Ascending aorta (tissue), 2 donors: ENCODE data around the gene GHRL. TPM values are rescaled to one million over a fixed set of nuclear protein-coding genes. Genes with fewer than 3 reads are reported as not detected.

Experiments
- DNase-seq, 2 donors: peaks; one replicate each; pipeline ENCODE4 v3.0.0-alpha.2; 2019; ENCODE audit warnings: low spot score in 2 of 2
- H3K27ac ChIP-seq, 2 donors: fragments of 200-600 bp; sonication (generic); one replicate each; pipeline ENCODE4 v1.5.1; 2016 to 2017; ENCODE audit warnings: mild to moderate bottlenecking in 1 of 2
- H3K27me3 ChIP-seq: fragments of 200-600 bp; sonication (generic); one replicate; pipeline ENCODE4 v1.5.1; 2017
- H3K36me3 ChIP-seq, 2 donors: fragments of 200-600 bp; sonication (generic); one replicate each; pipeline ENCODE4 v1.5.1; 2016
- H3K4me1 ChIP-seq, 2 donors: fragments of 200-600 bp; sonication (generic); one replicate each; pipeline ENCODE4 v1.5.1; 2016 to 2017; ENCODE audit warnings: mild to moderate bottlenecking in 1 of 2
- H3K4me3 ChIP-seq, 2 donors: fragments of 200-600 bp; sonication (generic); one replicate each; pipeline ENCODE4 v1.5.1; 2016 to 2017; ENCODE audit warnings: mild to moderate bottlenecking in 1 of 2
- H3K9me3 ChIP-seq, 2 donors: fragments of 200-600 bp; sonication (generic); one replicate each; pipeline ENCODE4 v1.5.1; 2016
- intact Hi-C: fragments of 100-400 bp; cut with DNase I; formaldehyde crosslinking; loops from one replicate; pipeline ENCODE4 v1.15.1; 2023
- total RNA-seq: library from RNA; depleted of rRNA; stranded (reverse); fragments of >200 nt; gene quantifications from one replicate; pipeline ENCODE4 v1.1.0, GENCODE V29; 2016
- TF ChIP-seq, protein P1 (sequence below), 3 experiments: fragments of 200-600 bp in 2 of 3; fragments of 450-650 bp in 1 of 3; sonication (generic) in 2 of 3; IDR thresholded peaks; one replicate each; pipeline ENCODE4 v1.5.1; 2016 to 2019; ENCODE audit warnings: antibody characterized with exemption in 3 of 3, mild to moderate bottlenecking in 1 of 3, moderate library complexity in 1 of 3

The GHRL gene
- total RNA-seq, 1 donor from 2014 or later, result not detected

DNA sequence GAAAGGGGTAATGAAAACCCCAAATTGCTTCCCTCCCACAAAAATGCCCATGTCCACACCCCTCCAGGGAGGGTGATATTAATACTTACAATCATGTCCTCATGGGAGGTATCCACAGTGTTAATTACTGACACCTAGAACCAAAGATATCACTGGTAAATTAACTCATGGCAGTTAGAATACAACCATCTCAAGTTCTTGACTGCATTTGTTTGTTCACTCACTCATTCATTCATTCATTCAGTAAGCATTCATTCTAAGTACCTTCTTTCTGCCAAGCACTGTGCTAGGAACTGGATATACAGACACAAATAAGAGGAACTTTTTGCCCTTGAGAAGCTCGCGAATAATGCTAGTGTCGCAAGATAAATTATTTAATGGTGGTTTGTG, 25.2 kb upstream of the GHRL start:
- TF ChIP-seq, protein P1, sequence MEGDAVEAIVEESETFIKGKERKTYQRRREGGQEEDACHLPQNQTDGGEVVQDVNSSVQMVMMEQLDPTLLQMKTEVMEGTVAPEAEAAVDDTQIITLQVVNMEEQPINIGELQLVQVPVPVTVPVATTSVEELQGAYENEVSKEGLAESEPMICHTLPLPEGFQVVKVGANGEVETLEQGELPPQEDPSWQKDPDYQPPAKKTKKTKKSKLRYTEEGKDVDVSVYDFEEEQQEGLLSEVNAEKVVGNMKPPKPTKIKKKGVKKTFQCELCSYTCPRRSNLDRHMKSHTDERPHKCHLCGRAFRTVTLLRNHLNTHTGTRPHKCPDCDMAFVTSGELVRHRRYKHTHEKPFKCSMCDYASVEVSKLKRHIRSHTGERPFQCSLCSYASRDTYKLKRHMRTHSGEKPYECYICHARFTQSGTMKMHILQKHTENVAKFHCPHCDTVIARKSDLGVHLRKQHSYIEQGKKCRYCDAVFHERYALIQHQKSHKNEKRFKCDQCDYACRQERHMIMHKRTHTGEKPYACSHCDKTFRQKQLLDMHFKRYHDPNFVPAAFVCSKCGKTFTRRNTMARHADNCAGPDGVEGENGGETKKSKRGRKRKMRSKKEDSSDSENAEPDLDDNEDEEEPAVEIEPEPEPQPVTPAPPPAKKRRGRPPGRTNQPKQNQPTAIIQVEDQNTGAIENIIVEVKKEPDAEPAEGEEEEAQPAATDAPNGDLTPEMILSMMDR (IDR thresholded peaks at IDR 0.05), result no peak
- intact Hi-C loops, result no loop called here
- H3K36me3 ChIP-seq, result peaks cover 42 to 60% of the 10 kb centered on the region in 2 donors
- H3K4me1 ChIP-seq, result peaks cover 8 to 14% of the 10 kb centered on the region in 2 donors
- H3K27me3 ChIP-seq, result no peaks in the 10 kb centered on the region
- no peaks in the 10 kb centered on the region for H3K9me3 ChIP-seq
- no peak for DNase-seq
- no peak overlapping the region for H3K4me3 ChIP-seq
- H3K27ac ChIP-seq, result no peak overlapping the region

DNA sequence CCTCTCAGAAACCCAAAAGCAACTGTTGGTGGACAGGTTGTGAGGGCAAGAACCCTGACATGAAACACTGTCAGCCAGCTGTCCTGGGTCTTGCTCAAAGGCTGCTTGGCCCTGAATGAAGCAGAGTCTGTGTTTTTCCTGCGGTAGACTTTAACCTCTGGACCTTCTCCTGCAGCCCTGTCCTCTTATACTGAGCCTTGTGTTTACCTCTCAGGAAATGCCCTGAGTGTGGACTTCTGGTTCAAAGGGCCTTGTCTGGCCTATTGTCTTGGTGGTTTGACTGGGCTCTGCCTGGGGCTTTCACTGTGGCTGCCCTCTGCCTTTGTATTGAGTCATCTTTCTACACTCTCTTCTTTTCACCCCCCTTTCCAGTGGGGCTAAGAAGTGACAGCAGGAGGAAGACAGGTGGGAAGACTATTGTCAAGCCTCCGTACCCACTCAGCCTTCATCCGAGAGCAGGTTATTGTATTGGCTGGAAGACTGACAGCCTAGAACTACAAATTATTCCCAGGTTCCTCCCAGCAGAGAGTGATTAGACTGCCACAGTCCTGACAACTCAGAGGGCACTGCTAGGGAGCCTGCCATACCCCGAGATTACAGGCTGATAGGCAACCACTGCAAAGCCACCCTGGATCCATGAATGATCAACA, 24.7 kb upstream of the GHRL start:
- H3K27me3 ChIP-seq, result no peaks in the 10 kb centered on the region
- TF ChIP-seq, protein P1 (IDR thresholded peaks at IDR 0.05), result no peak
- peaks cover 8 to 14% of the 10 kb centered on the region in 2 donors for H3K4me1 ChIP-seq
- H3K4me3 ChIP-seq, result no peak overlapping the region
- no peak overlapping the region for H3K27ac ChIP-seq
- no peaks in the 10 kb centered on the region for H3K9me3 ChIP-seq
- no peak for DNase-seq
- intact Hi-C loops, result no loop called here
- peaks cover 46 to 66% of the 10 kb centered on the region in 2 donors for H3K36me3 ChIP-seq

DNA sequence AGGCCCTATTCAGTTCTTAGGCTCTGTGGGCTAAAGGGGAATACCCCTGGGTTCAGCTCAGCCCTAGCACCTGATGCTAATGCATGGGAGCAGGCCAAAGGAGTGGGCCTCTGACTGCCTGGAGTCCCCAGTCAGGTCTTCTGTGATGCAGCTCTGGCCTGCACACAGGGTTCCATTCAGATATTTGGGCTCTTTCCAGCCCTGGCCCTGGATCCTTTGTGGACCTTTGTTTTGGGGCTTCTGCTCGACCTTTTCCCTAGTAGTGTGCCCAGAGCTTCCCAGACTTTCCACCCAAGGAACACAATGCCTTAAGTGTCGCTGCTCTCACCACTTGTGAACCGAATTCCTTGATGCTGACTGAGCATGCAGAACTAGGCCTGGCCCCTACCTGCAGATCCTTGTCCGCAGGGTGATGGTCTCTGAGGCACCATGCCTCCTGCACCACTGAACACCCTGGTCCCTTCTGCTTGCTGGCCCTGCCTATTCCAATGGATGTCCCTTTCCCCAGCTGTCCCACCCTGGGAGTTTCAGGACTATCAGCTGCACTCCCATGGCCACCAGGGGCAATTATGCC, 23.1 kb upstream of the GHRL start:
- H3K36me3 ChIP-seq, result peaks cover 62 to 81% of the 10 kb centered on the region in 2 donors

DNA sequence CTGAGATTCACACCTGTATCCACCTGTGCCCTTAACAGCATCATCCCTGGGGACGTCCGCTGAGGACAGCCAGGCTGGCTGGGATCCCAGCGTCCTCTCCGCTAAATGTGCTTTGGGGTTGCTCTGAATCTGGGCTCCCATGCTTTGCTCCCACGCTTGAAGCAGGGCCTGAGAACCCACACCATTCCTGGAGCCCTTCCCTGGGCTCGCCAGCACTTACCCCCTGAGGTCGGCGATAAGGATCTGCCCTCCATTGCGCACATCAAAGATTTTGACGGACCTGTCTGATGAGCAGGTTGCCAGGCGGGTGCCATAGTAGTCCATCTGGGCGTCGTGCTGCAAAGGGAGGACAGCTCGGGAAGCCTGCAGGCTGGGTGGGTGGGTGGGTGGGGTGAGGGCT, 22.4 kb upstream of the GHRL start:
- H3K9me3 ChIP-seq, result no peaks in the 10 kb centered on the region
- intact Hi-C loops, result no loop called here
- DNase-seq, result no peak
- H3K27me3 ChIP-seq, result no peaks in the 10 kb centered on the region
- peaks cover 69 to 87% of the 10 kb centered on the region in 2 donors for H3K36me3 ChIP-seq
- no peak overlapping the region for H3K27ac ChIP-seq
- H3K4me3 ChIP-seq, result no peak overlapping the region
- TF ChIP-seq, protein P1 (IDR thresholded peaks at IDR 0.05), result no peak
- H3K4me1 ChIP-seq, result peaks cover 8 to 9% of the 10 kb centered on the region in 2 donors

More for the DNA sequence above, 23.1 kb upstream of the GHRL start:
- TF ChIP-seq, protein P1 (IDR thresholded peaks at IDR 0.05), result no peak
- H3K4me3 ChIP-seq, result no peak overlapping the region
- no peak for DNase-seq
- peaks cover 8 to 11% of the 10 kb centered on the region in 2 donors for H3K4me1 ChIP-seq
- intact Hi-C loops, result no loop called here
- no peak overlapping the region for H3K27ac ChIP-seq
- no peaks in the 10 kb centered on the region for H3K9me3 ChIP-seq
- H3K27me3 ChIP-seq, result no peaks in the 10 kb centered on the region

DNA sequence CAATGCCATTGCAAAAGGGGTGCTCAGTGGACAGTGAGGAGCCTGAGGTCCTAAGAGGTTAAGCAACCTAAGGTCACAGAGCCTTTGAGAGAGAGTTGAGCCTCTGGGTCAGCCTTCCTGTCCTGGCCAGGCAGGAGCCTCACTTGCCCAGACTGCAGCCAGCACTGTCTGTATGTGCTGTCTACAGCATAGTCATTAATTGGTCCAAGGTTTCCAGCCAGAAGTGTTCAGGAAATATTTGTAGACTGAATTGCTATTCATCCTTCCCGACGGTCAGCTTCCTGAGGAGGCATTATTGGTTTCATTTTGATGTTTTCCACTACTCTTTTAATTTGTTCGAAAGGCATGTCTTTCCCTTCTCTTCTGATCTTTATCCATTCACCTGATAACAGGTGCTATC, 20.1 kb upstream of the GHRL start:
- TF ChIP-seq, protein P1 (IDR thresholded peaks at IDR 0.05), result no peak
- Histone ChIP-seq H3K4me3 (no peak overlapping the region), H3K9me3 (no peaks in the 10 kb centered on the region), H3K27me3 (no peaks in the 10 kb centered on the region), H3K4me1 (no peaks in the 10 kb centered on the region), H3K27ac (no peak overlapping the region), H3K36me3 (peaks cover 77 to 86% of the 10 kb centered on the region in 2 donors)
- no peak for DNase-seq
- intact Hi-C loops, result no loop called here
